Stimulated activated CD4-positive, alpha-beta T cell treated with anti-CD3 and anti-CD28 coated beads, Interleukin-2, amount 100 ng/mL, for 48 hours (primary cell): ENCODE measurements around the gene DCTN5.
"Not testable (repeated sequence)": the region's sequence is repeated elsewhere in the genome, so short reads cannot be mapped to it uniquely, and the experiment has no call there.

Experiments used
- DNase-seq, 2 donors: peaks; one replicate each; pipeline ENCODE4 v3.0.0-alpha.2; 2020

The DCTN5 gene

DNA sequence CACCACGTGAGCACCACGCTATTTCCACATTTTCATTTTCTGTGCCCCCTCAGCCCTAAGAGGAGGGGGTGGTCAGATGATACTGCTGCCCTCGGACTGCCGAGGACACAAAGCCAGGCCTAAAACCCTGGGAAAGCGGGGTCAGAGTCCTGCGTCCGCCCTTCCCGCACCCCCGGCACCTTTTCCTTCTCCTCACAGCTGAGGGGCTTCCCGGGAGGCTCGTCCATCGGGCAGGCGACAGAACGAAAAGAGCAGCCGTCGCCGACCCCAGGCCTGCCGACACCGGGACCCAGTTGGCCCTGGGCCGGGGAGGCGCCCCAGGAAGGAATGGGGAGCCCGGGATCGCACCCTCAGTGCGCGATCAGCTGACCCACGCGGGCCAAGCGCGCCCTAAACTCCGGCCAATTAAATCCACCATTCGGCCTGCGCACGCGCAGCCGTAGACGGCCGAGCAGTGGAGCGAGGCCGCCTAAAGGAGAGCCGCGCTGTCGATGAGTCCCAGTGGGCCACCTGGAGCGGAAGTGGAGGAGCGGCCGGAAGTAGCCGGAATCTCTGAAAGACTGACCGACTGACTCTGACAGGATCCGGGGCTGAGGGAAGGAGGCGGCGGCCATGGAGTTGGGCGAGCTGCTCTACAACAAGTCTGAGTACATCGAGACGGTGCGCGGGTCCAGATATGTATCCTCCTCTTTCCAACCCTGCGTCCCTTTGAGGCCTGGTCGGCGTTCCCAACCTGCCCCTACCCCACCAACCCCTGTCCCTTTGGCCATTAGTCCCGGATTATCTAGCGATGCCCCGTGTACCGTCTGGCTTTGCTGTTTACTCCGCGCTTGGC lies at the start of gene DCTN5, which contains the start of gene PALB2:
Gene DCTN5 (plus strand): TSS at position 536 of the 835 bp plus-strand sequence. CDS start 77 bp downstream, at position 613.
Gene PALB2 (minus strand): TSS at position 380 of the 835 bp plus-strand sequence. CDS start 153 bp downstream, at position 227.
- peak; percentile 83 for DNase-seq

DNA sequence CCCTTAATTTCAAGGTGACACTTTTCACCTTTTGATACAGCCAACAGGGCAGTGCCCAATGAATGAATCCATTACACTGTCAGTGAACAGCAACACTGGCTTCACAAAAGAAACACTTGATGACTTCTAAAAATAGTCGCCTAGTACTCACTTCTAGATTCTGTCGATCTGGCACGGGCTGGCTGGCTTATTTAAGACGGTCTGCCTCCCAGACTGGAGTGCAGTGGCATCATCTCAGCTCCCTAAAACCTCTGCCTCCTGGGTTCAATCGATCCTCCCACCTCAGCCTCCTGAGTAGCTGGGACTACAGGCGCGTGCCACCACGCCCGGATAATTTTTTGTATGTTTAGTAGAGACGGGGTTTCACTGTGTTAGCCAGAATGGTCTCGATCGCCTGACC lies 47.1 kb upstream of the DCTN5 start:
- DNase-seq = no peak

DNA sequence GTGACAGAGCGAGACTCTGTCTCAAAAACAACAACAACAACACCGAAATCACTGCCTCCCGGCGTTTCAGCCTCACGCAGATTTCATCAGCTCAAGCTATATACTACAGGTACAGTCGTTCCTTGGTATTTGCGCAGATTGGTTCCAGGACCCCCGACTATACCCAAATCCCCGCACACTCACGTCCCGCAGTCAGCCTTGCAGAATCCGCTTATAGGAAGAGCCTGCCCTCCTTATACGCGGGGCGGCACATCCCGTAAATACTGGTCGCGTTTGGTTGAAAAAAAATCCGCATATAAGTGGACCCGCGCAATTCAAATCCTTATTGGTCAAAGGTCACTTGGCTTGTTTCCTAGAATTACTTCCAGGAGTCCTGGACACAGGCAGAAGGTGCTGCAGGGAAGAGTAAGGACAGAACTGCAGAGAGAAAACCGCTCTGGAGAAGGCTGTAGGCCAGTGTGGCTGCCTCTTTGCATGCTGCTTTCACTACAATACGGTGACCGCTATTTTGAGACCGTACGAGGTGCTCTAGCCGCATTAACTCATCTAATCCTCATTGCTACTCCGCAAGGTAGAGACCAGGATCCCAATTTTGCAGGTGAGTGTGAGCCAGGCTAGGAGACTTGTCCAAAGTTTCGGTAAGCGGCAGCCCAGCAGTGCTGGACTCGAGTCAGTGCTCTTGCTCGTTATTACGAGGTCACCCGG lies 45.9 kb upstream of the DCTN5 start:
- DNase-seq = no peak

GRCh38 chr16:23595951-23596720 lies 45.1 kb upstream of the DCTN5 start, which contains the start of gene NDUFAB1:
Gene NDUFAB1, minus strand, starts transcription at chr16:23596316. Its CDS starts 26 bp downstream, at chr16:23596290.
- DNase-seq = peak; percentile 94 to 96

DNA sequence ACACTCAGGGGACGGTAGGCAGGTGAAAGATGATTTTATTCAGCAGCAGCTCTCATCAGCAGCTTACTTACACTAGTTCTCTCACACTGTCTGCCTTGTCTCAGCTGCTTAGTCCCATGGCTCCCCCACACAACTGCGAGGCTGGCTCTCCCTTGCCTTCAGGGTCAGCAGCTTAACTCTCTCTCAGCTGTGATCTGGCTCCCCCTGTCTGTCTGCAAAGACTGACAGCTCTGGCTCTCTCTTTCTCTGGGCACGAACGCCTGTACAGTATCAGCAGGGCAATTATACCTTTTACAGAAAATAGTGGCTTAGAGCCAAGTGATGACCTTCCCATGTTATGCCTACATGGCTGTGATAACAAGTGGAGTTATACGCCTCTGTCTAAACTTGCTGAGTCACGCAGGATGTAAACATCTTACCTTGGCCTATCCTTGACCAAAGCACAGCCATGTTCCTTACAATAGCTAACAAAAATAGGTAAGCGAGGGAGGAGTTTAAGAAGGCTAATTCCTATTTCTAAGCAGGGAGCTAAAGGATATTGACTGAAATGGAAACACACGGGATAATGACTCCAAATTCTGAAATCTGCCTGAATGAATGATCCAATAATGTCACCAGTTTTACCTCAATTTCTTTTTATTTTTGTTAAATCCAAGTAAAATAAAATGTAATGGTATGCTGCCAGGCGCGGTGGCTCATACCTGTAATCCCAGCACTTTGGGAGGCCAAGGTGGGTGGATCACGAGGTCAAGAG lies 44.1 kb upstream of the DCTN5 start:
- DNase-seq = no peak

DNA sequence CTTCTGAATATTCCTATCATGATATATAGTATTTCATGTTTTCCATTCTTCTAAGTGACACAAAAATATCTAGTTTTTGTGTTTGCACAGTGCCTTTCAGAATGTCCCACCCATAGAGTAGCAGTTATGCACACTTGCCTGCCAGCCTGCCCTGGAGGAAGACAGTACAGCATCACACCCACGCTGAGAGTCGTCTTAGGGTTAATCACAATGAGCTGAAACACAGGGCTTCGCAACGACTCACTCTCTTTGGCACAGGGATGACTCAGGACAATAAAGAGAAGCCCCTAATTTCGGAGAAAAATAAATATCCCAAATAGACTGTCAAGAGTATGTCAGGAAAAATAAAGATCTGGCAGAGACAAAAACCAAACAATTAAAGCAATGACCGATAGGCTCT lies 33.5 kb upstream of the DCTN5 start:
- DNase-seq = no peak

DNA sequence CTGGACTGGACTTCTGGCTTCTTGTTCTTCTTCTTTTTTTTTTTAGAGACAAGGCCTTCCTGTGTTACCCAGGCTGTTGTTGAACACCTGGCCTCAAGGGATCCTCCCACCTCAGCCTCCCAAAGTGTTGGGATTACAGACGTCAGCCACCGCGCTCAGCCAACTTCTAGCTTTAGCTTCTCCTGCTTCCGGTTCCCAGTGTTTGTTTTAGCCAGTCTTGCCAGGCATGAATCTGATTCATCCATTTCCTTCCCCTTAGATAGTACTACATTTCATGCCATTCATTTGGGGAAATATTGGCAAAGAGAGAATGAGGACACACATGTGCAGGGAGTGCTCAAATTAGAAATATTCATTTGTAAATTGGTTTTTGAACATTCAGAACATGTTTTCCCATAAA lies 33.1 kb upstream of the DCTN5 start:
- DNase-seq = no peak

DNA sequence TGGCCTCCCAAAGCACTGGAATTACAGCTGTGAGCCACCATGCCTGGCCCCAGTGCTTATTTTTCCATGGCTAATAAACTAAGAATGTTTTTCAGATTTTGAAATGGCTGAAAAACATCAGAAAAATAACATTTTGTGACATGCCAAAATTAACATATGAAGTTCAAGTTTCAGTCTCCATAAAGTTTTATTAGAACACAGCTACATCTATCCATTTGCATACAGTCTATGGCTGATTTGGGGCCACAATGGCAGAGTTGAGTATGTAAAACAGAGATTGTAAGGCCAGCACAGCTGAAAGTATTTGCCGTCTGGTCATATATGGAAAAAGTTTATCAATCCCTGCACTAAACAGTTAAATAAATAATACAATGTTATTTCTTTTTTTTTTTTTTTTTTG lies 31.3 kb upstream of the DCTN5 start:
- no peak for DNase-seq

DNA sequence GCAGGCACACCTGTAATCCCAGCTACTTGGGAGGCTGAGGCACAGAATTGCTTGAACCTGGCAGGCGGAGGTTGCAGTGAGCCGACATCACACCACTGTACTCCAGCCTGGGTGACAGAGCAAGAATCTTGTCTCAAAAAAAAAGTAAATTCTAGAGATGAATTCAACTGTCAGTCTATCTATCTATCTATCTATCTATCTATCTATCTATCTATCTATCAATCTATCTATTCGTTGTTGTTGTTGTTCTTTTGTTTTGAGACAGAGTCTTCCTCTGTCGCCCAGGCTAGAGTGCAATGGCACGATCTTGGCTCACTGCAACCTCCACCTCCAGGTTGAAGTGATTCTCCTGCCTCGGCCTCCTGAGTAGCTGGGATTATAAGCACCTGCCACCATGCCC lies 30.4 kb upstream of the DCTN5 start:
- not testable (repeated sequence) for DNase-seq

- no peak for DNase-seq
These were observed 29.3 kb upstream of the DCTN5 start for GRCh38 chr16:23611936-23612335.

GRCh38 chr16:23615805-23616204 lies 25.5 kb upstream of the DCTN5 start:
- DNase-seq = no peak

GRCh38 chr16:23624092-23624491 lies 17.2 kb upstream of the DCTN5 start:
- no peak for DNase-seq

GRCh38 chr16:23629516-23629915 lies 11.8 kb upstream of the DCTN5 start:
- DNase-seq = no peak

GRCh38 chr16:23631874-23632273 lies 9.4 kb upstream of the DCTN5 start:
- DNase-seq = not testable (repeated sequence)

- no peak for DNase-seq
These were observed 6.7 kb upstream of the DCTN5 start for GRCh38 chr16:23634461-23635036.

DNA sequence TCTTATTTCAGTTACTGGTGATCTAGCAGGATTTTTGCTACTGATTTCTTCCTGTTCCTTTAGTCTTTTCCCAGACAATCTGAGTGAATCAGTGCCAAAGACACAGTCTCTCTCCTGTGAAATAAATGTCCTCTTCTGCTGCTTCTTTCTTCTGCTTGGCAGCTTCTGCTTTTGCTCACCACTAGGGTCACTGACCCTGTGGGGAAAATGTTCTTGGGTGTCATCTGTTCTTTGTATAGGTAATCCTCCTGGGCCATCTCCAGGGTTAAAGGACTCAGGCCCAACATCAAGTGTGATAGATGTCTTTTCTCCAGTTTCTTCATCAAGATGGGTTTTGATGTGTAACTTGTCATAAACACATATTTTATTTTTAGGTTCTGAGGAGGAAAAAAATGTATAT lies 5.3 kb upstream of the DCTN5 start:
- no peak for DNase-seq

GRCh38 chr16:23640615-23640930 lies 693 bp upstream of the DCTN5 start:
- no peak for DNase-seq

- DNase-seq = no peak
These were observed 1.0 kb downstream of the DCTN5 start for GRCh38 chr16:23642246-23642774.

GRCh38 chr16:23650674-23651416 lies 9.6 kb downstream of the DCTN5 start:
- no peak for DNase-seq

GRCh38 chr16:23651943-23652468 lies 10.7 kb downstream of the DCTN5 start:
- DNase-seq = no peak

DNA sequence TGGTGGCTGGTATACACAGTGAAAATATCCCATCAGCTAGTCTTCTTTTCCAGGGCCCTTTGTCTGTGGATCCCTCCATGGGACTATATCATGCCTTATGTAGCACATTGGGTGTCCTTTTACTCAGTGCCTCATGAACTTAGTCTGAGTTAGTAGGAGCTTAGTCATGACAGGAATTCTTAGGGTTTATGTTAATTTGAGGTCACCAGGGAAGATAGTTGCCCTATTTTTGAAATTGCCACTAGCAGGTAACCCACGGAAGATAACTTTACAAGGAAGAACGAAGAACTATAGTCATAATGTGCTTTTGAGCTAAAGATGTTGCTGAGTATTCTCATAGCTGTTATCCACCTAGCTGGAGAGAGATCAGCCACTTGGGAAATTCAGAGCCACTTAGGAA lies 22.7 kb downstream of the DCTN5 start:
- DNase-seq = no peak
